ENCODE measurements around the gene ATOH1.

Gene ATOH1

DNA sequence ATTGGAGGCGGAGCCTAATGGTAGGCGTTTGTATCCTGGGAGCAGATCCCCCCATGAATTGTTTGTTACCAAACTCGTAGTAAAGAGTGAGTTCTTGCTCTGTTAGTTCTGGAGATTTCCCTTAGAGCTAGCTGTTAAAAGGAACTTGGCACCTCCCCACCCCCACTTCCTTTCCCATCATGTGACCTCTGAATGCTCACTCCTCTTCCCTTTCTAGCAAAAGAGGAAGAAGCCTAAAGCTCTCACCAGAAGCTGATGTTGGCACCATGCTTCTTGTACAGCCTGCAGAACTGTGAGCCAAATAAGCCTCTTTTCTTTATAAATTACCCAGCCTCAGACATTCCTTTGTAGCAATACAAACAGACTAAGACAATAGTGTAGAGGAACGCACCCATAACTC is 13.8 kb upstream of the ATOH1 start:
- ChIA-PET POLR2A (ENCODE audit: low non-redundant PET) (no interaction called here), CTCF (no interaction called here)
- DNase-seq (ENCODE audit: low spot score), result no peak
- TF ChIP-seq, protein P1, sequence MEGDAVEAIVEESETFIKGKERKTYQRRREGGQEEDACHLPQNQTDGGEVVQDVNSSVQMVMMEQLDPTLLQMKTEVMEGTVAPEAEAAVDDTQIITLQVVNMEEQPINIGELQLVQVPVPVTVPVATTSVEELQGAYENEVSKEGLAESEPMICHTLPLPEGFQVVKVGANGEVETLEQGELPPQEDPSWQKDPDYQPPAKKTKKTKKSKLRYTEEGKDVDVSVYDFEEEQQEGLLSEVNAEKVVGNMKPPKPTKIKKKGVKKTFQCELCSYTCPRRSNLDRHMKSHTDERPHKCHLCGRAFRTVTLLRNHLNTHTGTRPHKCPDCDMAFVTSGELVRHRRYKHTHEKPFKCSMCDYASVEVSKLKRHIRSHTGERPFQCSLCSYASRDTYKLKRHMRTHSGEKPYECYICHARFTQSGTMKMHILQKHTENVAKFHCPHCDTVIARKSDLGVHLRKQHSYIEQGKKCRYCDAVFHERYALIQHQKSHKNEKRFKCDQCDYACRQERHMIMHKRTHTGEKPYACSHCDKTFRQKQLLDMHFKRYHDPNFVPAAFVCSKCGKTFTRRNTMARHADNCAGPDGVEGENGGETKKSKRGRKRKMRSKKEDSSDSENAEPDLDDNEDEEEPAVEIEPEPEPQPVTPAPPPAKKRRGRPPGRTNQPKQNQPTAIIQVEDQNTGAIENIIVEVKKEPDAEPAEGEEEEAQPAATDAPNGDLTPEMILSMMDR (conservative IDR thresholded peaks at IDR 0.05; ENCODE audit: low read depth), result no peak
- no peak overlapping the region for H3K27ac ChIP-seq

DNA sequence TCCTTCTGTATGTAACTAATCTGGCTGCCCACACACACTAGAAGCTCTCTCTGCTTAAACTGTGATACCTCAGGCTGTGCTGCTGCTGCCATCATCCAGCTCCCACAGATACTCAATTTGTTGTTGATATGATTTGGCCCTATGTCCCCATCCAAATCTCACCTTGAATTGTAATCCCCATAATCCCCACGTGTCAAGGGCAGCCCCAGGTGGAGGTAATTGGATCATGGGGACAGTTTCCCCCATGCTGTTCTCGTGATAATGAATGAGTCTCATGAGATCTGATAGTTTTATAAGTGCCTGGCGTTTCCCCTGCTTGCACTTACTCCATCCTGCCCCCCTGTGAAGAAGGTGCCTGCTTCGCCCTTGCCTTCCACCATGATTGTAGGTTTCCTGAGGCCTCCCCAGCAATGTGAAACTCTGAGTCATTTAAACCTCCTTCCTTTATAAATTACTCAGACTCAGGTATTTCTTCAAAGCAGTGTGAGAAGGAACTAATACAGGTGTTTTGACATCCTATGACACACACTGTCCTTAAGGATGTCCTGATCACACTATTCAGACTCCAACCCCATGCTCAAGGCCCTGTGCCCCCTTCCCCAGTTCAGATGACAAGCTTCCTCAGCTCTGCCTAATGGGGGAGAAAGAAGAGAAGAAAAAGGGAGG is 2.9 kb upstream of the ATOH1 start:
- no peak for DNase-seq (ENCODE audit: low spot score)
- POLR2A ChIA-PET (ENCODE audit: low non-redundant PET), result no interaction called here
- no peak overlapping the region for H3K27ac ChIP-seq
- CTCF ChIA-PET, result interaction anchor here (0.6 to 0.8 kb wide), 4 partner anchors 14 to 71 kb away, joined by 3 to 4 read pairs (median 4); no protein-coding TSS in a partner anchor
- TF ChIP-seq, protein P1 (conservative IDR thresholded peaks at IDR 0.05; ENCODE audit: low read depth), result no peak

DNA sequence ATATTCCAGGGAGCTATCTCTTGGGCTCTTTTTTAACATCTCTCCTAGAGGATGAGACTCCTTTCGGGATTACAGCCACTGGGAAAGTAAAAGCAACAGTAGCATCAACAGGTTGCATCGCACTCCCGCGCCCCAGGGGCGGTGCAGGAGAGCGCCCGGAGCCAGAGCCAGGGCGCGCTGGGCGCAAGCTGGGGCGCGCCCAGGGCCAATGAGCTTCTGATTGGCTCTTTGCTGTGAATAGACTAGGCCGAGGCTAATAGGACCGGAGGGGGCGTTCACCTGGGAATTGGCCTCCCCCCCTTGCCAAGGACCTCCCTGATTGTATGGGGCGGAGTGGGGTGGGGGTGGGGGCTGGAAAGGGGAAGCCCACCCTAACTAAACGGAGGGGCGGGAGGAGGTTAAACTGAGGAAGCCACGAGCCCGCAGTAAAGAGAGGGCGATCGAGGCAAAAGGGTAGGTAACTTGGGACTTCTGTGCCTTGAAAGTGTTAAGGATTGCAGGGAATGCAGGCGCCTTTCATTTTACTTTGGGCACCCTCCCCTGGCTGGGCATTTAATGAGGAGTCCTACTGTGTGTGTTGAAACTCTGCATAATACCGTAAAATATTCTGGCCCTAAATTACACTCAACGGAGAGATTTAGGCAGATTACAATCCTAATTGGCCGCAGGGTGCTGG is 1.1 kb upstream of the ATOH1 start:
- ChIA-PET CTCF (interaction anchor here (0.5 kb wide), 1 partner anchor 11 kb away, joined by 3 read pairs; no protein-coding TSS in a partner anchor), POLR2A (ENCODE audit: low non-redundant PET) (no interaction called here)
- no peak overlapping the region for H3K27ac ChIP-seq
- TF ChIP-seq, protein P1 (conservative IDR thresholded peaks at IDR 0.05; ENCODE audit: low read depth), result no peak
- no peak for DNase-seq (ENCODE audit: low spot score)

DNA sequence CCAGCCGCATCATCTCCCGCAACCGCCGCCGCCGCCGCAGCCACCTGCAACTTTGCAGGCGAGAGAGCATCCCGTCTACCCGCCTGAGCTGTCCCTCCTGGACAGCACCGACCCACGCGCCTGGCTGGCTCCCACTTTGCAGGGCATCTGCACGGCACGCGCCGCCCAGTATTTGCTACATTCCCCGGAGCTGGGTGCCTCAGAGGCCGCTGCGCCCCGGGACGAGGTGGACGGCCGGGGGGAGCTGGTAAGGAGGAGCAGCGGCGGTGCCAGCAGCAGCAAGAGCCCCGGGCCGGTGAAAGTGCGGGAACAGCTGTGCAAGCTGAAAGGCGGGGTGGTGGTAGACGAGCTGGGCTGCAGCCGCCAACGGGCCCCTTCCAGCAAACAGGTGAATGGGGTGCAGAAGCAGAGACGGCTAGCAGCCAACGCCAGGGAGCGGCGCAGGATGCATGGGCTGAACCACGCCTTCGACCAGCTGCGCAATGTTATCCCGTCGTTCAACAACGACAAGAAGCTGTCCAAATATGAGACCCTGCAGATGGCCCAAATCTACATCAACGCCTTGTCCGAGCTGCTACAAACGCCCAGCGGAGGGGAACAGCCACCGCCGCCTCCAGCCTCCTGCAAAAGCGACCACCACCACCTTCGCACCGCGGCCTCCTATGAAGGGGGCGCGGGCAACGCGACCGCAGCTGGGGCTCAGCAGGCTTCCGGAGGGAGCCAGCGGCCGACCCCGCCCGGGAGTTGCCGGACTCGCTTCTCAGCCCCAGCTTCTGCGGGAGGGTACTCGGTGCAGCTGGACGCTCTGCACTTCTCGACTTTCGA is 654 bp downstream of the ATOH1 start:
- ChIA-PET POLR2A (ENCODE audit: low non-redundant PET) (interaction anchor here (0.6 kb wide), 1 partner anchor 224 kb away, joined by 3 read pairs; no protein-coding TSS in a partner anchor), CTCF (no interaction called here)
- TF ChIP-seq, protein P1 (conservative IDR thresholded peaks at IDR 0.05; ENCODE audit: low read depth), result no peak
- DNase-seq (ENCODE audit: low spot score), result no peak
- H3K27ac ChIP-seq, result no peak overlapping the region

DNA sequence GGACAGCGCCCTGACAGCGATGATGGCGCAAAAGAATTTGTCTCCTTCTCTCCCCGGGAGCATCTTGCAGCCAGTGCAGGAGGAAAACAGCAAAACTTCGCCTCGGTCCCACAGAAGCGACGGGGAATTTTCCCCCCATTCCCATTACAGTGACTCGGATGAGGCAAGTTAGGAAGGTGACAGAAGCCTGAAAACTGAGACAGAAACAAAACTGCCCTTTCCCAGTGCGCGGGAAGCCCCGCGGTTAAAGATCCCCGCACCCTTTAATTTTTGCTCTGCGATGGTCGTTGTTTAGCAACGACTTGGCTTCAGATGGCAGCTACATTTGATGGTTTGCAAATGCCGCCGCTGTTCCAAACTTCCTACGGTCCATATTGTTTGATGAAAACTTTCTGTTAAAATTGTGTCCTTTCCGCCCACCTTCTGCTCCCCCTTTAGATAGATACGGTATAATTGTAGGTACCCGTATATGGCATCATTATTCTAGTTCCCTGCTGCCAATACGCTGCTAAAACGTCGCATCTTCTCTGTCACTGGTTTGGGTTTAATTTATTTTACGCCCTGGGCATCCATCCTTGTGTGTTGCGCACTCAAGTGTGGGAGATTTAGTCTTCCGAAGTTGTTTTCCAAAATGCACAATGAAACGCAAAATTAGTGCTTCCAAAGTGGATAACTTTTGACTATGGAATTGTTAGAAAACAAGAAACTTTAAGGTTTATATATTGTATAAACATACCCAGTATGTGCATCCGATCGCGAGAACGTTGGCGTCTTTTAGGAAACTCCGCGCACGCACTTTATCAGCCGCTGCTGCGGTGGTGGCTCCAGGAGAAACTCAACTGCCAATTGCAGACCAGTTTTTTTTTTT is 1.5 kb downstream of the ATOH1 start:
- DNase-seq (ENCODE audit: low spot score), result no peak
- no peak overlapping the region for H3K27ac ChIP-seq
- TF ChIP-seq, protein P1 (conservative IDR thresholded peaks at IDR 0.05; ENCODE audit: low read depth), result no peak
- ChIA-PET CTCF (no interaction called here), POLR2A (ENCODE audit: low non-redundant PET) (no interaction called here)
